NOMO-1 treated with dmso at 0.1 percent for 144 hours (cell line): Measurements from ENCODE around the gene ADAMTS8.

Experiments used
- DNase-seq: peaks from one replicate; lab custom pipeline; 2025; ENCODE audit not compliant: unreplicated experiment; lab: John Stamatoyannopoulos, UW

The ADAMTS8 gene

GRCh38 chr11:130421697-130422096 lies 6.7 kb downstream of the ADAMTS8 start:
- no peak for DNase-seq

- DNase-seq, result no peak
Measured at GRCh38 chr11:130421199-130421585, 7.2 kb downstream of the ADAMTS8 start.

GRCh38 chr11:130420478-130421198 lies 7.8 kb downstream of the ADAMTS8 start:
- no peak for DNase-seq

- no peak for DNase-seq
Measured at GRCh38 chr11:130418756-130419155, 9.7 kb downstream of the ADAMTS8 start.

- no peak for DNase-seq
Measured at GRCh38 chr11:130418210-130418609, 10.2 kb downstream of the ADAMTS8 start.

GRCh38 chr11:130416906-130417305 lies 11.5 kb downstream of the ADAMTS8 start:
- DNase-seq, result no peak

GRCh38 chr11:130416530-130416882 lies 11.9 kb downstream of the ADAMTS8 start:
- DNase-seq, result no peak

GRCh38 chr11:130415731-130416529 lies 12.5 kb downstream of the ADAMTS8 start:
- no peak for DNase-seq

- DNase-seq, result no peak
Measured at GRCh38 chr11:130414107-130415080, 14.0 kb downstream of the ADAMTS8 start.

GRCh38 chr11:130413405-130414106 lies 14.9 kb downstream of the ADAMTS8 start:
- no peak for DNase-seq

- DNase-seq, result no peak
Measured at GRCh38 chr11:130411223-130411622, 17.2 kb downstream of the ADAMTS8 start.

GRCh38 chr11:130409594-130410388 lies 18.6 kb downstream of the ADAMTS8 start:
- no peak for DNase-seq

- no peak for DNase-seq
Measured at GRCh38 chr11:130408901-130409300, 19.5 kb downstream of the ADAMTS8 start.

GRCh38 chr11:130408401-130408890 lies 20.0 kb downstream of the ADAMTS8 start:
- no peak for DNase-seq

- no peak for DNase-seq
Measured at GRCh38 chr11:130407978-130408377, 20.4 kb downstream of the ADAMTS8 start.

- no peak for DNase-seq
Measured at GRCh38 chr11:130405428-130405827, 23.0 kb downstream of the ADAMTS8 start.

- no peak for DNase-seq
Measured at GRCh38 chr11:130404727-130405126, 23.7 kb downstream of the ADAMTS8 start.

- DNase-seq, result no peak
Measured at GRCh38 chr11:130403967-130404366, 24.4 kb downstream of the ADAMTS8 start.

- DNase-seq, result no peak
Measured at GRCh38 chr11:130403271-130403804, 25.1 kb downstream of the ADAMTS8 start.
